Neural progenitor cell (in vitro differentiated cells): Measurements from ENCODE around the gene DENND5B. TPM values are rescaled to one million over a fixed set of nuclear protein-coding genes. Genes with fewer than 3 reads are reported as not detected.

Source experiments
- DNase-seq: peaks from one replicate; pipeline ENCODE4 v3.0.0-alpha.2; 2016; ENCODE audit warnings: low spot score
- H2AFZ ChIP-seq: fragments of 200-600 bp; sonication (generic); replicated peaks from 2 replicates; pipeline ENCODE4 v1.6.1; 2016; ENCODE audit warnings: antibody characterized with exemption
- H3F3A ChIP-seq: fragments of 200-600 bp; sonication (generic); 2 replicates; pipeline ENCODE4 v1.6.1; 2016; ENCODE audit warnings: antibody characterized with exemption, low read depth
- H3K27ac ChIP-seq: fragments of 200-600 bp; sonication (generic); 2 replicates; pipeline ENCODE4 v1.5.1; 2016; ENCODE audit warnings: mild to moderate bottlenecking
- H3K27me3 ChIP-seq: fragments of 200-600 bp; sonication (generic); 2 replicates; pipeline ENCODE4 v1.6.1; 2016; ENCODE audit warnings: mild to moderate bottlenecking, moderate library complexity
- H3K36me3 ChIP-seq: fragments of 200-600 bp; sonication (generic); 2 replicates; pipeline ENCODE4 v1.5.1; 2016
- H3K4me1 ChIP-seq: fragments of 200-600 bp; sonication (generic); 2 replicates; pipeline ENCODE4 v1.6.1; 2016; ENCODE audit warnings: mixed run types
- H3K4me2 ChIP-seq: fragments of 200-600 bp; sonication (generic); 2 replicates; pipeline ENCODE4 v1.6.1; 2016
- H3K4me3 ChIP-seq: fragments of 200-600 bp; sonication (generic); 2 replicates; pipeline ENCODE4 v1.5.1; 2016
- H3K79me2 ChIP-seq: fragments of 200-600 bp; sonication (generic); 2 replicates; pipeline ENCODE4 v1.6.1; 2016; ENCODE audit warnings: low read depth
- H3K9ac ChIP-seq: fragments of 200-600 bp; sonication (generic); 2 replicates; pipeline ENCODE4 v1.6.1; 2016
- H3K9me3 ChIP-seq: fragments of 200-600 bp; sonication (generic); 2 replicates; pipeline ENCODE4 v1.5.1; 2016; ENCODE audit warnings: low read depth
- H4K20me1 ChIP-seq: fragments of 200-600 bp; sonication (generic); 2 replicates; pipeline ENCODE4 v1.6.1; 2016; ENCODE audit warnings: low read depth
- H3K27ac Mint-ChIP-seq: 3 replicates; pipeline ENCODE4 v1.8.0; 2021; ENCODE audit warnings: mixed read lengths
- H3K27me3 Mint-ChIP-seq: 2 replicates; pipeline ENCODE4 v1.8.0; 2022; ENCODE audit warnings: low read depth, mild to moderate bottlenecking, inconsistent platforms, moderate library complexity, mixed read lengths; ENCODE audit not compliant: insufficient read depth
- H3K36me3 Mint-ChIP-seq: 3 replicates; pipeline ENCODE4 v1.8.0; 2021; ENCODE audit warnings: mixed read lengths
- H3K4me1 Mint-ChIP-seq: 3 replicates; pipeline ENCODE4 v1.8.0; 2021; ENCODE audit warnings: mixed read lengths
- H3K4me3 Mint-ChIP-seq: 3 replicates; pipeline ENCODE4 v1.8.0; 2021; ENCODE audit warnings: mild to moderate bottlenecking, moderate library complexity, mixed read lengths
- H3K9me3 Mint-ChIP-seq: 3 replicates; pipeline ENCODE4 v1.8.0; 2020; ENCODE audit warnings: mixed read lengths
- CTCF ChIP-seq: fragments of 200-600 bp; sonication (generic); IDR thresholded peaks from 2 replicates; pipeline ENCODE4 v1.5.1; 2017; ENCODE audit warnings: antibody characterized with exemption, mild to moderate bottlenecking
- EZH2 ChIP-seq: fragments of 200-600 bp; sonication (generic); IDR thresholded peaks from 2 replicates; pipeline ENCODE4 v1.6.1; 2017; ENCODE audit warnings: antibody characterized with exemption, mild to moderate bottlenecking, moderate library complexity
- EZH2phosphoT487 ChIP-seq: fragments of 200-600 bp; sonication (generic); IDR thresholded peaks from 2 replicates; pipeline ENCODE4 v1.6.1; 2017; ENCODE audit warnings: antibody characterized with exemption
- total RNA-seq: library from RNA; depleted of rRNA; stranded (reverse); fragments of >200 nt; gene quantifications from 2 replicates; pipeline ENCODE4 v1.2.3, GENCODE V29; 2015; ENCODE audit warnings: low replicate concordance

The DENND5B gene
- total RNA-seq, 1 donor from 2014 or later, result 24.2 TPM

- peak overlapping the region; percentile 68 for H3K4me3 Mint-ChIP-seq
- Histone ChIP-seq H3K4me3 (peak overlapping the region; percentile 38), H3K27me3 (no peaks in the 10 kb centered on the region), H3K4me2 (peak overlapping the region; percentile 81), H3K27ac (peak overlapping the region; percentile 98), H3K9ac (peak overlapping the region; percentile 38), H3F3A (peaks cover 73% of the 10 kb centered on the region), H4K20me1 (no peaks in the 10 kb centered on the region), H3K36me3 (no peaks in the 10 kb centered on the region), H2AFZ (peak overlapping the region; percentile 51), H3K4me1 (peaks cover 51% of the 10 kb centered on the region), H3K79me2 (peaks cover 53% of the 10 kb centered on the region), H3K9me3 (no peaks in the 10 kb centered on the region)
- peaks cover 51% of the 10 kb centered on the region for H3K4me1 Mint-ChIP-seq
- H3K27ac Mint-ChIP-seq, result peak overlapping the region; percentile 97
- H3K9me3 Mint-ChIP-seq, result no peaks in the 10 kb centered on the region
- DNase-seq, result peak; percentile 83
- H3K27me3 Mint-ChIP-seq, result peaks cover 6% of the 10 kb centered on the region
- TF ChIP-seq EZH2 (no peak), EZH2phosphoT487 (no peak), CTCF (no peak)
- H3K36me3 Mint-ChIP-seq, result no peaks in the 10 kb centered on the region
These were observed 222.1 kb downstream of the DENND5B start for GRCh38 chr12:31368666-31369361.

DNA sequence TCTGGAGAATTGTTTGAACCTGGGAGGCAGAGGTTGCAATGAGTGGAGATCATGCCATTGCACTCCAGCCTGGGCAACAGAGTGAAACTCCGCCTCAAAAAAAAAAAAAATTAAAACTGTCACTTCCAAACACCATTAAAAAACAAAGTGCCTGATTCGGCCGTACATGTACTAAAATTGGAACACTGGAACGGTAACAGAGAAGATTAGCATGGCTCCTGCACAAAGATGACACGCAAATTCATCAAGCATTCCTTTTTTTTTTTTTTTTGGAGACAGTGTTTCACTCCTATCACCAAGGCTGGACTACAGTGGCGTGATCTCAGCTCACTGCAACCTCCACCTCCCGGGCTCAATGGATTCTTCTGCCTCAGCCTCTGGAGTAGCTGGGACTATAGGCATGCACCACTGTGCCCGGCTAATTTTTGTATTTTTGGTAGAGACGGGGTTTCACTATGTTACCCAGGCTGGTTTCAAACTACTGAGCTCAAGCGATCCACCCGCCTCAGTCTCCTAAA is 224.8 kb downstream of the DENND5B start:
- Mint-ChIP-seq H3K4me3 (no peak overlapping the region), H3K27me3 (peaks cover 2% of the 10 kb centered on the region), H3K4me1 (peaks cover 63% of the 10 kb centered on the region), H3K9me3 (no peaks in the 10 kb centered on the region), H3K27ac (no peak overlapping the region), H3K36me3 (no peaks in the 10 kb centered on the region)
- H3K27ac ChIP-seq, result no peak overlapping the region
- H3K36me3 ChIP-seq, result no peaks in the 10 kb centered on the region
- TF ChIP-seq CTCF, result no peak
- no peak for TF ChIP-seq EZH2phosphoT487
- no peaks in the 10 kb centered on the region for H3K9me3 ChIP-seq
- peaks cover 44% of the 10 kb centered on the region for H3K79me2 ChIP-seq
- no peaks in the 10 kb centered on the region for H4K20me1 ChIP-seq
- H3K9ac ChIP-seq, result no peak overlapping the region
- H3K4me3 ChIP-seq, result no peak overlapping the region
- peaks cover 71% of the 10 kb centered on the region for H3K4me1 ChIP-seq
- DNase-seq, result no peak
- H3K4me2 ChIP-seq, result no peak overlapping the region
- no peaks in the 10 kb centered on the region for H3K27me3 ChIP-seq
- peaks cover 75% of the 10 kb centered on the region for H3F3A ChIP-seq
- no peak overlapping the region for H2AFZ ChIP-seq

DNA sequence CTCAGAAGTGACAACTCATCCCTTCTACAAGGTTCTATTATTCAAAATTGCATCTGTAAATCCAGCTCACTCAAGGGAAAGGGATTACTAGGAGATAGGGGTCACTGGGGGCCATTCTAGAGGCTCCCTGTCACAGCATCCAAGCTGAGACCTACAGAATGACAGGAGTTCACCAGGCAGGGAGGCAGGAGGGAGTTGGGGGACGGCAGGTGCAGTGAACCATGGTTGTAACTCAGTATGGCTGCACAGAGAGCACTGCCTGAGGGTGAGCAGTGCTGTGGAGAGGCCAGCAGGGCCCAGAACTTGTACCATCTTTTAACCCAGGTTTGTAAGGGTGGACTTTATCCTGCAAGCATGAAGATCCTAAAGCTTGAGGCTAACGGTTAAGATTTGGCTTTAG is 227.1 kb downstream of the DENND5B start:
- TF ChIP-seq EZH2phosphoT487, result no peak
- TF ChIP-seq CTCF, result no peak
- TF ChIP-seq EZH2, result no peak
- no peaks in the 10 kb centered on the region for H4K20me1 ChIP-seq
- H3K4me1 Mint-ChIP-seq, result peaks cover 39% of the 10 kb centered on the region

More for the DNA sequence above, 227.1 kb downstream of the DENND5B start:
- no peak overlapping the region for H2AFZ ChIP-seq
- peaks cover 49% of the 10 kb centered on the region for H3K4me1 ChIP-seq
- H3K27ac ChIP-seq, result peak overlapping the region; percentile 89
- peak overlapping the region; percentile 73 for H3K4me2 ChIP-seq
- no peaks in the 10 kb centered on the region for H3K9me3 ChIP-seq
- no peak overlapping the region for H3K9ac ChIP-seq
- H3F3A ChIP-seq, result peaks cover 62% of the 10 kb centered on the region
- H3K9me3 Mint-ChIP-seq, result no peaks in the 10 kb centered on the region
- H3K79me2 ChIP-seq, result peaks cover 44% of the 10 kb centered on the region
- H3K27ac Mint-ChIP-seq, result peak overlapping the region; percentile 99
- H3K4me3 Mint-ChIP-seq, result peak overlapping the region; percentile 53
- H3K4me3 ChIP-seq, result no peak overlapping the region
- H3K36me3 Mint-ChIP-seq, result no peaks in the 10 kb centered on the region
- DNase-seq, result peak; percentile 33
- no peaks in the 10 kb centered on the region for H3K27me3 ChIP-seq
- no peaks in the 10 kb centered on the region for H3K36me3 ChIP-seq
- H3K27me3 Mint-ChIP-seq, result peaks cover 2% of the 10 kb centered on the region
